ENCODE data around the gene SCAND1.
A peak's percentile ranks its signal among the peaks of the same experiment; 100 is the strongest.

The SCAND1 gene

GRCh38 chr20:35991142-35991771, 37.0 kb upstream of the SCAND1 start:
- TF ChIP-seq, protein P1, sequence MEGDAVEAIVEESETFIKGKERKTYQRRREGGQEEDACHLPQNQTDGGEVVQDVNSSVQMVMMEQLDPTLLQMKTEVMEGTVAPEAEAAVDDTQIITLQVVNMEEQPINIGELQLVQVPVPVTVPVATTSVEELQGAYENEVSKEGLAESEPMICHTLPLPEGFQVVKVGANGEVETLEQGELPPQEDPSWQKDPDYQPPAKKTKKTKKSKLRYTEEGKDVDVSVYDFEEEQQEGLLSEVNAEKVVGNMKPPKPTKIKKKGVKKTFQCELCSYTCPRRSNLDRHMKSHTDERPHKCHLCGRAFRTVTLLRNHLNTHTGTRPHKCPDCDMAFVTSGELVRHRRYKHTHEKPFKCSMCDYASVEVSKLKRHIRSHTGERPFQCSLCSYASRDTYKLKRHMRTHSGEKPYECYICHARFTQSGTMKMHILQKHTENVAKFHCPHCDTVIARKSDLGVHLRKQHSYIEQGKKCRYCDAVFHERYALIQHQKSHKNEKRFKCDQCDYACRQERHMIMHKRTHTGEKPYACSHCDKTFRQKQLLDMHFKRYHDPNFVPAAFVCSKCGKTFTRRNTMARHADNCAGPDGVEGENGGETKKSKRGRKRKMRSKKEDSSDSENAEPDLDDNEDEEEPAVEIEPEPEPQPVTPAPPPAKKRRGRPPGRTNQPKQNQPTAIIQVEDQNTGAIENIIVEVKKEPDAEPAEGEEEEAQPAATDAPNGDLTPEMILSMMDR (IDR thresholded peaks at IDR 0.05; ENCODE audit: extremely low read depth, insufficient read depth, missing control alignments) = peak; percentile 35
- in situ Hi-C loops (cut with MboI; ENCODE audit: low pct_unique_long_range_greater_than_20kb, low sequenced_read_pairs, unreplicated experiment) = no loop called here
- DNase-seq (ENCODE audit: low spot score) = no peak

DNA sequence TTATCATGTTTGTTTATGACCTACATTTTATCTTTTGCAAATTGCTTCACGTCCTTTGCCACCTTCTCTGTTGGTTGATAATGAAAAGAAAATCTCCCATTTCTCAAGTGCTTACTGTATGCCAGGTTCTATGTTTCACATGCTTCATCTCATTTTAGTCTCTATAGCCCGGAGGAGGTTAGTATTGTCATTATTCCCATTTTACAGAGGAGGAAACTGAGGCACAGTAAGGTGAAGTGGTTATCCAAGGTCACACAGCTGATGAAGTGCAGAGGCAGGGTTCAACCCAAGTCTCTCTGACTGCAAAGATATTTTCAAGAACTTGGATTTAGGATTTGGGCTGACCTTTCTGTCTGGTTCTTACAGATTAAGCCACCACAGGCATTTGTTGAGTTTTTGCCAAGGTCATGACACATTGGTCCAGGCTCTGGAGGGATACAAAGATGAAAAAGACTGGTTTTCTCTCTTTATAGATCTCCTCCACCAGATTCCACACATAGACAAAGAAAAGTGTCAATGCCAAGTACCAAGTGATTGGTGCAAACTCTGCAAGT, 34.7 kb upstream of the SCAND1 start:
- DNase-seq (ENCODE audit: low spot score) = no peak
- TF ChIP-seq, protein P1 (IDR thresholded peaks at IDR 0.05; ENCODE audit: extremely low read depth, insufficient read depth, missing control alignments) = no peak
- in situ Hi-C loops (cut with MboI; ENCODE audit: low pct_unique_long_range_greater_than_20kb, low sequenced_read_pairs, unreplicated experiment) = no loop called here

DNA sequence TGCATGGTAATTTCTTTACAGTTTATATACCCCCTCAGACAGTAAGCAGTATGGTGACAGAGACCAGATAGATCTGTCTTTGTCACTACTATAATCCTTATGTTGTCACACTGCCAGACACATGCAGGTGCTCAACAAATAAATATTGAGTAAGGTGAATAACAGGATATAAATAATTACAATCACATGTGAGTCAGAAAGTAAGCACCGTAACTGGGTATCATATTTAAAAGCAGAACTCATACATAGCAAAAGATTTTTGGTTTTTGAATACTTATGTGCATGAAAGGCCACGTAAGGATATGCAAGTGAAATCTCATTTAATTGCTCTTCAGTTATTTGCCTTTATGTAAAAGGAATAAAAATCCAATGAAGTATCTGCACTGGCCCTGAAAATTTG, 31.5 kb upstream of the SCAND1 start:
- no peak for DNase-seq (ENCODE audit: low spot score)
- in situ Hi-C loops (cut with MboI; ENCODE audit: low pct_unique_long_range_greater_than_20kb, low sequenced_read_pairs, unreplicated experiment) = no loop called here
- TF ChIP-seq, protein P1 (IDR thresholded peaks at IDR 0.05; ENCODE audit: extremely low read depth, insufficient read depth, missing control alignments) = no peak

DNA sequence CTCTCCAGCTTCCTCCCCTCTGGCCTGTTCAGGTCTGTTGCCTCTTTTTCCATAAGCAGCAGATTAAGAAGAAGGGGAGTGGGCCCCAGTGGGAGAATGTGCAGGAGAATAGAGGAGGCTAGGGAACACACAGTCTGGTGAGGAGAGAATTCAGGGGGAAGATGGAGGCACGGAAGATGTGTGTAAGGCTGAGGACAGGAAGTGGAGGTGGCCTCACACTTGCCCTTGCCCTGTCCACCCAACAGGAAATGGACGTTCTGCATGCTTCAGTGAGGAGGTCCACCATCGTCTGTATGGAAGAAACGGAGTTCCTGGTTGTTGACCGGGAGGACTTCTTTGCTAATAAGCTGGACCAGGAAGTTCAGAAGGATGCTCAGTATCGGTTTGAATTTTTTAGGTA, 30.1 kb upstream of the SCAND1 start:
- no peak for DNase-seq (ENCODE audit: low spot score)
- in situ Hi-C loops (cut with MboI; ENCODE audit: low pct_unique_long_range_greater_than_20kb, low sequenced_read_pairs, unreplicated experiment) = no loop called here
- TF ChIP-seq, protein P1 (IDR thresholded peaks at IDR 0.05; ENCODE audit: extremely low read depth, insufficient read depth, missing control alignments) = no peak

DNA sequence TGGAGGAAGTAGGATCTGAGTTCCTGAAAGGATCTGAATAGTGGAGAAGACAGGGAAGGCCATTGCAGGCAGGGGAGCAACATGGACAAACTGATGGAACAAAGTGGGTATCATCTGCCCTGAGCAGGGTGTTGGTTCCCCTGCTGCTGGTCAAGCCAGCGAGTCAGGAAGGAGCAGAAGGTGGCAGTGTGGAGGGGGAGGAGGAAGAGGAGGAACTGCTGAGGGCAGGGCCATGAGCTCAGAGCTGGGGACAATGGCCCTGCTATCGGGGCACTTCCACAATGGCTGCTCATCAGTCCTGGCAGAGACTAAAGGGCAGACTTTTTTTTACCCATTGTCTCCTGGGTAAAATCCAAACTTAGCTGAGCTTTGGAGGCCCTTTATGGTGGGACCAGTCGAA, 27.7 kb upstream of the SCAND1 start:
- DNase-seq (ENCODE audit: low spot score) = no peak
- TF ChIP-seq, protein P1 (IDR thresholded peaks at IDR 0.05; ENCODE audit: extremely low read depth, insufficient read depth, missing control alignments) = no peak
- in situ Hi-C loops (cut with MboI; ENCODE audit: low pct_unique_long_range_greater_than_20kb, low sequenced_read_pairs, unreplicated experiment) = no loop called here

DNA sequence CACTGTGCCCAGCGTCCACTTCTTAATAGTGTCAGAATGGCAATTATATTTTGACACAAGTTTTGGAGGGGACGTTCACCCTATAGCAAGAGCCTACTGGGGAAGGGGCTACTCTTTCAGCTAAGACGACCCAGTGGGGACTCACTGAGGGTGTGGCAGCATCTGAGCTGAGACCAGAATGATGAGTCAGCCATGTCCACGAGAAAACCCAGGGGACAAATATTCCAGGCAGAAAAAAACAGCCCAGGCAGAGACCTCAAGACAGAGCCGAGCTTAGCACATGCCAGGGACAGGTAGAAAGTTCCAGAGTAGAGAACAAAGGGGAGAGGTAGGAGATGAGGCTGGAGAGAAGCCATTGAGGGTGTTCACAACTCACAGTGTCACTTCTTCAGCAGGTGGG, 25.2 kb upstream of the SCAND1 start:
- TF ChIP-seq, protein P1 (IDR thresholded peaks at IDR 0.05; ENCODE audit: extremely low read depth, insufficient read depth, missing control alignments) = no peak
- in situ Hi-C loops (cut with MboI; ENCODE audit: low pct_unique_long_range_greater_than_20kb, low sequenced_read_pairs, unreplicated experiment) = no loop called here
- DNase-seq (ENCODE audit: low spot score) = no peak
